ENCODE data around the gene FANCC. TPM values are rescaled to one million over a fixed set of nuclear protein-coding genes. Genes with fewer than 3 reads are reported as not detected.
"Not testable (repeated sequence)": the region's sequence is repeated elsewhere in the genome, so short reads cannot be mapped to it uniquely, and the experiment has no call there.

The FANCC gene
- total and polyA plus RNA-seq, 2 experiments from 2014 or later: 11.9 to 14.0 TPM

GRCh38 chr9:95207403-95207802 lies 110.1 kb downstream of the FANCC start:
- Histone ChIP-seq H3K36me3 (no peaks in the 10 kb centered on the region), H3K27ac (no peak overlapping the region), H3K9me3 (ENCODE audit: low read depth) (no peaks in the 10 kb centered on the region), H3K4me3 (no peak overlapping the region), H3K4me1 (ENCODE audit: low read depth) (peaks cover 19% of the 10 kb centered on the region), H3K27me3 (no peaks in the 10 kb centered on the region)
- DNase-seq (ENCODE audit: low read depth in 1 of 2, low spot score in 1 of 2): no peak
- TF ChIP-seq CTCF (IDR thresholded peaks at IDR 0.05; ENCODE audit: low read depth, low read length): no peak

DNA sequence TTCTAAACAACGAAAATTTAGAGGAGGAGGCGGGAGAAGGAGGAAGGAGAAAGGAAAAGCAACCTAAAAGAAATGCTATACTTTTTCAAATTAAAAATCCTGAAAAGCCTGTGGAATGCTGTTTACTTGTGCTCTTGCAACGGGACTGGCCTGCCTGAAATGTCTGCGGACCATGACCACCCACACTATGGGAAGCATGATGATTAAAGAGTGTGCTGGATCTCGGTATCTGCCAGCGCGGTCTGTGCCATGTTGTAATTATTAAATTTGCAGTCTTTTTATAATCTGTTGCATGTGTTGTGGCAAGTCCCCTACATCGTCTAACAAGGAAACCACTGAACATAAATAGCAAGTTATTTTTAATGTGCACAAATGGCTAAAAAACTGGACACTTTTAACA lies 111.4 kb downstream of the FANCC start:
- Histone ChIP-seq H3K27me3 (no peaks in the 10 kb centered on the region), H3K27ac (no peak overlapping the region), H3K4me1 (ENCODE audit: low read depth) (peaks cover 7% of the 10 kb centered on the region), H3K36me3 (no peaks in the 10 kb centered on the region), H3K9me3 (ENCODE audit: low read depth) (no peaks in the 10 kb centered on the region), H3K4me3 (no peak overlapping the region)
- DNase-seq (ENCODE audit: low read depth in 1 of 2, low spot score in 1 of 2): peak in 1 of 2 donors; percentile 36
- TF ChIP-seq CTCF (IDR thresholded peaks at IDR 0.05; ENCODE audit: low read depth, low read length): no peak

GRCh38 chr9:95204710-95205109 lies 112.8 kb downstream of the FANCC start:
- no peak overlapping the region for H3K27ac ChIP-seq
- no peaks in the 10 kb centered on the region for H3K36me3 ChIP-seq
- H3K27me3 ChIP-seq: no peaks in the 10 kb centered on the region
- no peaks in the 10 kb centered on the region for H3K9me3 ChIP-seq (ENCODE audit: low read depth)
- TF ChIP-seq CTCF (IDR thresholded peaks at IDR 0.05; ENCODE audit: low read depth, low read length): no peak
- no peak overlapping the region for H3K4me3 ChIP-seq
- DNase-seq (ENCODE audit: low read depth in 1 of 2, low spot score in 1 of 2): no peak
- no peaks in the 10 kb centered on the region for H3K4me1 ChIP-seq (ENCODE audit: low read depth)

DNA sequence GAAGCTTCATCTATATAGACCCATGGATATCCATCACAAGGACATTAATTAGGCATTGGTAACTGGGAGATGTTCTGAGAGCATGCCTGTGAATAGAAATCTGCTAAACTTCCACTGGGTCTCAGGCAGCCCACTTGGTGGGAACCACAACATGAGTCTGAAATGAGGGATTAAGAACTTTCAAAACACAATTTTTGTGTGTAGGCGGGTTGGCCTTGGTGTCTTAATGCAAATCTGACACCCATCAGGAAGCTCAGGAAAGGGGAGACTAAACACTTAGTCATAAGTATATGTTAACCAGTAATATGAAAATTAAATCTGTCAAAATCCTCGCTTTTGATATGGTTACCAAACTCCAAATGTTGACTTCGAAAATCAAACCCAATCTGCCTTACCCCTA lies 113.2 kb downstream of the FANCC start:
- no peaks in the 10 kb centered on the region for H3K36me3 ChIP-seq
- H3K9me3 ChIP-seq (ENCODE audit: low read depth): no peaks in the 10 kb centered on the region
- no peaks in the 10 kb centered on the region for H3K27me3 ChIP-seq
- H3K27ac ChIP-seq: no peak overlapping the region
- DNase-seq (ENCODE audit: low read depth in 1 of 2, low spot score in 1 of 2): no peak
- no peaks in the 10 kb centered on the region for H3K4me1 ChIP-seq (ENCODE audit: low read depth)
- no peak overlapping the region for H3K4me3 ChIP-seq
- TF ChIP-seq CTCF (IDR thresholded peaks at IDR 0.05; ENCODE audit: low read depth, low read length): no peak

DNA sequence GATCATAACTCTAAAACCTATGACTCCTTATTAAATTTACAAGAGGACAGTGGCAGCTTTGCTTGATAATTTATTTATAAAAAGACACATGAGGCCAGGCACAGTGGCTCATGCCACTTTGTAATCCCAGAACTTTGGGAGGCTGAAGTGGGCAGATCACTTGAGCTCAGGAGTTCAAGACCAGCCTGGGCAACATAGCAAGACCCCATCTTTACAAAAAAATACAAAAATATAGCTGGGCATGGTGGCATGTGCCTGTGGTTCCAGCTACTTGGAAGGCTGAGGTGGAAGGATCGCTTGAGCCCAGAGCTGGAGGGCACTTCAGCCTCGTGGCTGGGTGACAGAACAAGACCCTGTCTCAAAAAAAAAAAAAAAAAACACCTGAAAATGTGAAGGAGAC lies 114.5 kb downstream of the FANCC start:
- DNase-seq (ENCODE audit: low read depth in 1 of 2, low spot score in 1 of 2); H3K4me1 ChIP-seq (ENCODE audit: low read depth): not testable (repeated sequence)

GRCh38 chr9:95202076-95202681 lies 115.3 kb downstream of the FANCC start:
- Histone ChIP-seq H3K4me3 (no peak overlapping the region), H3K36me3 (no peaks in the 10 kb centered on the region), H3K9me3 (ENCODE audit: low read depth) (no peaks in the 10 kb centered on the region), H3K27ac (no peak overlapping the region), H3K4me1 (ENCODE audit: low read depth) (no peaks in the 10 kb centered on the region), H3K27me3 (no peaks in the 10 kb centered on the region)
- TF ChIP-seq CTCF (IDR thresholded peaks at IDR 0.05; ENCODE audit: low read depth, low read length): no peak
- no peak for DNase-seq (ENCODE audit: low read depth in 1 of 2, low spot score in 1 of 2)

More for the DNA sequence above, 114.5 kb downstream of the FANCC start:
- not testable (repeated sequence) for H3K4me3 ChIP-seq; H3K9me3 ChIP-seq (ENCODE audit: low read depth); H3K36me3 ChIP-seq; H3K27ac ChIP-seq; H3K27me3 ChIP-seq
